GM12878 (cell line): Measurements from ENCODE around the gene MCC. TPM values are rescaled to one million over a fixed set of nuclear protein-coding genes. Genes with fewer than 3 reads are reported as not detected.
A peak's percentile ranks its signal among the peaks of the same experiment; 100 is the strongest.

Experiments
- BCLAF1 ChIP-seq: fragments of 450-650 bp; IDR thresholded peaks from 2 replicates; pipeline ENCODE4 v1.6.1; 2017; ENCODE audit warnings: antibody characterized with exemption, mild to moderate bottlenecking, moderate library complexity
- CHD4 ChIP-seq: fragments of 200-600 bp; sonication (generic); IDR thresholded peaks from 2 replicates; pipeline ENCODE4 v1.6.1; 2016; ENCODE audit warnings: mild to moderate bottlenecking
- CREB1 ChIP-seq: IDR thresholded peaks from 2 replicates; pipeline ENCODE4 v1.6.1; 2012; ENCODE audit warnings: low read depth, mild to moderate bottlenecking, inconsistent platforms
- EP300 ChIP-seq, 2 experiments: fragments of 150-350 bp in 1 of 2; IDR thresholded peaks; 2 replicates each; pipeline ENCODE4 v1.6.1; 2011 to 2012; ENCODE audit warnings: low read depth in 2 of 2, low read length in 2 of 2, borderline replicate concordance in 1 of 2, improper control_type of control experiment in 1 of 2, inconsistent platforms in 1 of 2; ENCODE audit not compliant: control insufficient read depth in 1 of 2
- ESRRA ChIP-seq: IDR thresholded peaks from 2 replicates; pipeline ENCODE4 v1.6.1; 2012; ENCODE audit warnings: mild to moderate bottlenecking, low read length, improper control_type of control experiment
- FOS ChIP-seq: IDR thresholded peaks from 3 replicates; pipeline ENCODE4 v1.6.1; 2011; ENCODE audit warnings: borderline replicate concordance; ENCODE audit not compliant: insufficient read length; ENCODE audit errors: extremely low read depth
- HDAC2 ChIP-seq: fragments of 200-600 bp; sonication (generic); IDR thresholded peaks from 2 replicates; pipeline ENCODE4 v1.6.1; 2017
- NBN ChIP-seq: fragments of 450-650 bp; IDR thresholded peaks from 2 replicates; pipeline ENCODE4 v1.6.1; 2016
- NFXL1 ChIP-seq: fragments of 450-650 bp; IDR thresholded peaks from 2 replicates; pipeline ENCODE4 v1.6.1; 2017; ENCODE audit warnings: antibody characterized with exemption, mild to moderate bottlenecking, borderline replicate concordance
- PAX8 ChIP-seq: fragments of 450-650 bp; IDR thresholded peaks from 2 replicates; pipeline ENCODE4 v1.6.1; 2017; ENCODE audit warnings: mild to moderate bottlenecking, moderate library complexity
- PKNOX1 ChIP-seq: fragments of 450-650 bp; IDR thresholded peaks from 2 replicates; pipeline ENCODE4 v1.6.1; 2016; ENCODE audit warnings: mild to moderate bottlenecking
- RAD51 ChIP-seq: fragments of 450-650 bp; IDR thresholded peaks from 2 replicates; pipeline ENCODE4 v1.6.1; 2016; ENCODE audit warnings: moderate library complexity, mild to moderate bottlenecking, inconsistent platforms
- RELB ChIP-seq: fragments of 450-650 bp; IDR thresholded peaks from 2 replicates; pipeline ENCODE4 v1.6.1; 2017; ENCODE audit warnings: low read depth, mild to moderate bottlenecking, moderate library complexity
- SIX5 ChIP-seq: IDR thresholded peaks from 2 replicates; pipeline ENCODE4 v1.6.1; 2011; ENCODE audit warnings: mild to moderate bottlenecking, low read depth, low read length, moderate library complexity; ENCODE audit not compliant: severe bottlenecking
- TCF3 ChIP-seq: IDR thresholded peaks from 2 replicates; pipeline ENCODE4 v1.6.1; 2012; ENCODE audit warnings: low read depth, mild to moderate bottlenecking, low read length, borderline replicate concordance; ENCODE audit not compliant: insufficient read depth
- ZBTB33 ChIP-seq: fragments of 450-650 bp; IDR thresholded peaks from 2 replicates; pipeline ENCODE4 v1.6.1; 2017; ENCODE audit warnings: mild to moderate bottlenecking
- ZNF207 ChIP-seq: fragments of 450-650 bp; IDR thresholded peaks from 2 replicates; pipeline ENCODE4 v1.6.1; 2014; ENCODE audit warnings: antibody characterized with exemption, mild to moderate bottlenecking, borderline replicate concordance
- ZNF24 ChIP-seq: fragments of 450-650 bp; IDR thresholded peaks from 2 replicates; pipeline ENCODE4 v1.6.1; 2017; ENCODE audit warnings: antibody characterized with exemption, mild to moderate bottlenecking
- polyA plus RNA-seq, 11 experiments: library from polyadenylated mRNA; depleted of rRNA in 4 of 11; unstranded in 6 of 11; stranded (reverse) in 5 of 11; fragments of >200 nt; fragmentation: Nextera tagmentation in 4 of 11; fragmentation: Illumina TruSeq in 1 of 11; extraction: Ambion mirVana in 4 of 11; extraction: Trizol in 1 of 11; gene quantifications; 1 replicate in 1 of 11; 2 replicates in 10 of 11; pipeline versions ENCODE4 v1.2.1 to v1.2.3, GENCODE V29; 2011 to 2016; ENCODE audit warnings: inconsistent platforms in 2 of 11, missing spikeins in 2 of 11, low read depth in 1 of 11
- total RNA-seq, 4 experiments: library from RNA; depleted of rRNA in 3 of 4; stranded (reverse); fragments of >200 nt in 3 of 4; fragmentation: Illumina TruSeq in 1 of 4; extraction: Trizol in 1 of 4; gene quantifications; 2 replicates each; pipeline versions ENCODE4 v1.2.1 to v1.2.3, GENCODE V29; 2013 to 2021
- TF ChIP-seq, protein P1 (sequence below): fragments of 450-650 bp; IDR thresholded peaks from 2 replicates; pipeline ENCODE4 v1.6.1; 2017; ENCODE audit warnings: mild to moderate bottlenecking, low read depth, inconsistent platforms; ENCODE audit not compliant: poor library complexity, severe bottlenecking

The MCC gene
- total and polyA plus RNA-seq, 10 of the 15 experiments (the other 5 are each of a cell fraction or from before 2014, with no cell fraction given) = 0.03 to 0.86 (median 0.16) TPM

- TF ChIP-seq ZBTB33 (no peak), ZNF207 (no peak; the same call in 1 of the 2 replicates), RELB (peak; percentile 46; the same call in 1 of the 2 replicates), PKNOX1 (peak; percentile 61; the same call in 1 of the 2 replicates), EP300 (IDR thresholded peaks at IDR 0.05; ENCODE audit: borderline replicate concordance in 1 of 2, control insufficient read depth in 1 of 2, low read depth in 2 of 2, low read length in 2 of 2) (no peak), SIX5 (no peak), ESRRA (no peak), NFXL1 (no peak), FOS (no peak), HDAC2 (no peak), CHD4 (no peak), NBN (peak; percentile 98), RAD51 (no peak), ZNF24 (peak; percentile 97), BCLAF1 (no peak), TCF3 (no peak), CREB1 (peak; percentile 95), PAX8 (no peak)
- TF ChIP-seq, protein P1, sequence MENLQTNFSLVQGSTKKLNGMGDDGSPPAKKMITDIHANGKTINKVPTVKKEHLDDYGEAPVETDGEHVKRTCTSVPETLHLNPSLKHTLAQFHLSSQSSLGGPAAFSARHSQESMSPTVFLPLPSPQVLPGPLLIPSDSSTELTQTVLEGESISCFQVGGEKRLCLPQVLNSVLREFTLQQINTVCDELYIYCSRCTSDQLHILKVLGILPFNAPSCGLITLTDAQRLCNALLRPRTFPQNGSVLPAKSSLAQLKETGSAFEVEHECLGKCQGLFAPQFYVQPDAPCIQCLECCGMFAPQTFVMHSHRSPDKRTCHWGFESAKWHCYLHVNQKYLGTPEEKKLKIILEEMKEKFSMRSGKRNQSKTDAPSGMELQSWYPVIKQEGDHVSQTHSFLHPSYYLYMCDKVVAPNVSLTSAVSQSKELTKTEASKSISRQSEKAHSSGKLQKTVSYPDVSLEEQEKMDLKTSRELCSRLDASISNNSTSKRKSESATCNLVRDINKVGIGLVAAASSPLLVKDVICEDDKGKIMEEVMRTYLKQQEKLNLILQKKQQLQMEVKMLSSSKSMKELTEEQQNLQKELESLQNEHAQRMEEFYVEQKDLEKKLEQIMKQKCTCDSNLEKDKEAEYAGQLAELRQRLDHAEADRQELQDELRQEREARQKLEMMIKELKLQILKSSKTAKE = no peak
Observed at GRCh38 chr5:113513384-113514288, 25.4 kb upstream of the MCC start, which contains the start of gene YTHDC2 (continued).
